ENCODE results near the gene ZBTB3. TPM values are rescaled to one million over a fixed set of nuclear protein-coding genes. Genes with fewer than 3 reads are reported as not detected.

ZBTB3 gene
- total and polyA plus RNA-seq, 2 of the 13 experiments (the other 11 are each of a cell fraction or from before 2014, with no cell fraction given), result 3.4 to 5.2 TPM

GRCh38 chr11:62727165-62727871, 26.6 kb downstream of the ZBTB3 start, which contains the start of gene HNRNPUL2 (continued):
- TF ChIP-seq, protein P1, sequence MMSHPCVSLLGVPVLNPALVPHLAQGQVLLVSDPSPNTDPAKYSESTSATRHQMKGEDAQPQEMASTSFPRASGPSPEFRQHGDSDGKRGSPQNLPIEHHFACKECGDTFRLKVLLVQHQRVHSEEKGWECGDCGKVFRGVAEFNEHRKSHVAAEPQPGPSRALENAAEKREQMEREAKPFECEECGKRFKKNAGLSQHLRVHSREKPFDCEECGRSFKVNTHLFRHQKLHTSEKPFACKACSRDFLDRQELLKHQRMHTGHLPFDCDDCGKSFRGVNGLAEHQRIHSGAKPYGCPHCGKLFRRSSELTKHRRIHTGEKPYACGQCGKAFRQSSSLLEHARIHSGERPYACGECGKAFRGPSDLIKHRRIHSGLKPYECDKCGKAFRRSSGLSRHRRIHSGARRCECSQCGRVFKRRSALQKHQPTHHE (CRISPR knock-in tag; IDR thresholded peaks at IDR 0.05; ENCODE audit: borderline replicate concordance), result no peak; the same call in 1 of the 2 replicates
- no peak for TF ChIP-seq ZNF326 (CRISPR knock-in tag; IDR thresholded peaks at IDR 0.05; ENCODE audit: borderline replicate concordance)
- TF ChIP-seq STAT5B (CRISPR knock-in tag; IDR thresholded peaks at IDR 0.05), result 0 out of 2 replicates have a peak, but pooled peaks have one; percentile 34
- TF ChIP-seq TBL1XR1 (IDR thresholded peaks at IDR 0.05; ENCODE audit: borderline replicate concordance, low read length, partially characterized antibody), result no peak
- TF ChIP-seq PAX8 (CRISPR knock-in tag; IDR thresholded peaks at IDR 0.05; ENCODE audit: borderline replicate concordance), result peak; percentile 95; the same call in 1 of the 2 replicates
- no peak; the same call in 1 of the 2 replicates for TF ChIP-seq STAT6 (CRISPR knock-in tag; IDR thresholded peaks at IDR 0.05; ENCODE audit: borderline replicate concordance)
- TF ChIP-seq, protein P2, sequence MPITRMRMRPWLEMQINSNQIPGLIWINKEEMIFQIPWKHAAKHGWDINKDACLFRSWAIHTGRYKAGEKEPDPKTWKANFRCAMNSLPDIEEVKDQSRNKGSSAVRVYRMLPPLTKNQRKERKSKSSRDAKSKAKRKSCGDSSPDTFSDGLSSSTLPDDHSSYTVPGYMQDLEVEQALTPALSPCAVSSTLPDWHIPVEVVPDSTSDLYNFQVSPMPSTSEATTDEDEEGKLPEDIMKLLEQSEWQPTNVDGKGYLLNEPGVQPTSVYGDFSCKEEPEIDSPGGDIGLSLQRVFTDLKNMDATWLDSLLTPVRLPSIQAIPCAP (CRISPR knock-in tag; IDR thresholded peaks at IDR 0.05; ENCODE audit: low read depth), result no peak; the same call in 1 of the 2 replicates
- TF ChIP-seq FOXO1 (CRISPR knock-in tag; IDR thresholded peaks at IDR 0.05), result no peak; the same call in 1 of the 2 replicates
- TF ChIP-seq ONECUT2 (CRISPR knock-in tag; IDR thresholded peaks at IDR 0.05), result no peak
- TF ChIP-seq ZNF138 (CRISPR knock-in tag; IDR thresholded peaks at IDR 0.05; ENCODE audit: low read depth), result peak; percentile 71; the same call in 1 of the 2 replicates
- no peak; the same call in 1 of the 2 replicates for TF ChIP-seq NFYB (CRISPR knock-in tag; IDR thresholded peaks at IDR 0.05)
- TF ChIP-seq ZNF460 (CRISPR knock-in tag; IDR thresholded peaks at IDR 0.05; ENCODE audit: borderline replicate concordance), result no peak
- TF ChIP-seq CREB3 (CRISPR knock-in tag; IDR thresholded peaks at IDR 0.05), result peak; percentile 79; the same call in 1 of the 2 replicates
- peak; percentile 98 for TF ChIP-seq RBFOX2 (IDR thresholded peaks at IDR 0.05; ENCODE audit: low read depth, low read length)
- TF ChIP-seq SMAD9 (CRISPR knock-in tag; IDR thresholded peaks at IDR 0.05), result peak; percentile 55; the same call in 1 of the 2 replicates
- no peak for TF ChIP-seq FIP1L1 (IDR thresholded peaks at IDR 0.05; ENCODE audit: borderline replicate concordance, insufficient read depth, low read depth, low read length)
- TF ChIP-seq ZNF691 (CRISPR knock-in tag; IDR thresholded peaks at IDR 0.05; ENCODE audit: borderline replicate concordance, low read depth), result peak; percentile 64; the same call in 1 of the 2 replicates
- TF ChIP-seq ZBTB2 (CRISPR knock-in tag; IDR thresholded peaks at IDR 0.05; ENCODE audit: low read depth), result peak; percentile 91
- peak; percentile 72; the same call in 1 of the 2 replicates for TF ChIP-seq ZKSCAN8 (CRISPR knock-in tag; IDR thresholded peaks at IDR 0.05; ENCODE audit: borderline replicate concordance)
- peak; percentile 95; the same call in 1 of the 2 replicates for TF ChIP-seq ATF7-NPFF (CRISPR knock-in tag; IDR thresholded peaks at IDR 0.05; ENCODE audit: low read depth)
